ENCODE results near the gene KLK7. TPM values are rescaled to one million over a fixed set of nuclear protein-coding genes. Genes with fewer than 3 reads are reported as not detected.

KLK7 gene
- total and polyA plus RNA-seq, 10 of the 15 experiments (the other 5 are each of a cell fraction or from before 2014, with no cell fraction given) = not detected

- Histone ChIP-seq H3K9me3 (replicated peaks; ENCODE audit: control insufficient read depth, insufficient read depth, low read length) (no peaks in the 10 kb centered on the region), H3K9ac (ENCODE audit: control insufficient read depth, insufficient read depth, low read length) (no peak overlapping the region), H3K36me3 (ENCODE audit: control insufficient read depth in 2 of 2, insufficient read depth in 2 of 2, low read length in 1 of 2) (no peaks in the 10 kb centered on the region), H3K4me3 (no peak overlapping the region), H3K4me1 (ENCODE audit: control insufficient read depth, insufficient read depth, low read length) (no peaks in the 10 kb centered on the region), H3K4me2 (ENCODE audit: control insufficient read depth, insufficient read depth) (no peak overlapping the region), H4K20me1 (ENCODE audit: control insufficient read depth, insufficient read depth) (no peaks in the 10 kb centered on the region), H3K27ac (ENCODE audit: control insufficient read depth, insufficient read depth) (no peak overlapping the region), H3K27me3 (replicated peaks in 1 of 2; ENCODE audit: control insufficient read depth in 2 of 2, insufficient read depth in 2 of 2, low read length in 1 of 2) (no peaks in the 10 kb centered on the region), H3K79me2 (ENCODE audit: control insufficient read depth, insufficient read depth, low read length) (no peaks in the 10 kb centered on the region), H2AFZ (ENCODE audit: control insufficient read depth, low read depth, low read length) (no peak overlapping the region)
- 22% methylated on average over 18 of the region's 19 CpGs for WGBS (ENCODE audit: insufficient coverage, insufficient replicate concordance, low lambda C conversion rate, missing lambda C conversion rate)
- ChIA-PET POLR2A (no interaction called here), CTCF (no interaction called here), SMC1A (ENCODE audit: uncharacterized antibody, unreplicated experiment) (no interaction called here), RAD21 (ENCODE audit: unreplicated experiment) (no interaction called here)
- TF ChIP-seq ZNF622 (IDR thresholded peaks at IDR 0.05) (no peak), HDGF (IDR thresholded peaks at IDR 0.05) (no peak), PML (IDR thresholded peaks at IDR 0.05; ENCODE audit: low read length) (no peak), BCLAF1 (IDR thresholded peaks at IDR 0.05) (no peak), FOS (IDR thresholded peaks at IDR 0.05; ENCODE audit: borderline replicate concordance, extremely low read depth, insufficient read length) (no peak), JUNB (IDR thresholded peaks at IDR 0.05) (no peak), GATAD2B (conservative IDR thresholded peaks at IDR 0.05; ENCODE audit: low read depth) (no peak), CREM (IDR thresholded peaks at IDR 0.05; ENCODE audit: low read depth) (no peak), ETV6 (conservative IDR thresholded peaks at IDR 0.05 in 1 of 2, IDR thresholded peaks at IDR 0.05 in 1 of 2; ENCODE audit: borderline replicate concordance in 1 of 2, low read depth in 1 of 2) (no peak), BMI1 (IDR thresholded peaks at IDR 0.05; ENCODE audit: borderline replicate concordance) (no peak), REST (IDR thresholded peaks at IDR 0.05; ENCODE audit: low read depth, low read length) (no peak), NFYA (IDR thresholded peaks at IDR 0.05; ENCODE audit: borderline replicate concordance, low read depth, low read length) (no peak), USF2 (IDR thresholded peaks at IDR 0.05; ENCODE audit: borderline replicate concordance, low read depth, low read length) (no peak), CEBPB (IDR thresholded peaks at IDR 0.05; ENCODE audit: borderline replicate concordance in 1 of 2, low read depth in 2 of 2, low read length in 2 of 2) (no peak)
- ATAC-seq (no peak), DNase-seq (ENCODE audit: low read depth, low spot score) (no peak), FAIRE-seq (no peak)
- in situ Hi-C loops (cut with MboI) (no loop called here), intact Hi-C loops (cut with micrococcal nuclease; ENCODE audit: unreplicated experiment) (no loop called here)
- BruUV-seq (replicated peaks) = no TSS peak
Observed at GRCh38 chr19:51009061-51009891, 25.6 kb upstream of the KLK7 start.
